ENCODE results near the gene ITGAL.

The ITGAL gene

GRCh38 chr16:30523768-30524574 is 51.4 kb downstream of the ITGAL start:
- TF ChIP-seq EZH2phosphoT487 (IDR thresholded peaks at IDR 0.05; ENCODE audit: low read depth) = no peak
- TF ChIP-seq CTCF (IDR thresholded peaks at IDR 0.05; ENCODE audit: low read depth, low read length) = no peak
- Histone ChIP-seq H3K27ac (ENCODE audit: low read length) (no peak overlapping the region), H3K4me2 (ENCODE audit: low read length) (no peak overlapping the region), H3K79me2 (ENCODE audit: low read length) (no peaks in the 10 kb centered on the region; the same call in 1 of the 2 replicates), H3K4me1 (ENCODE audit: low read length) (peaks cover 18% of the 10 kb centered on the region), H3K4me3 (ENCODE audit: low read length) (no peak overlapping the region), H3K9me3 (ENCODE audit: insufficient read depth, low read length) (no peaks in the 10 kb centered on the region), H3K9ac (ENCODE audit: low read length) (no peak overlapping the region), H2AFZ (ENCODE audit: low read depth, low read length) (no peak overlapping the region), H3K36me3 (replicated peaks; ENCODE audit: low read depth, low read length) (peaks cover 9% of the 10 kb centered on the region), H4K20me1 (ENCODE audit: insufficient read depth, low read length) (no peaks in the 10 kb centered on the region), H3K27me3 (ENCODE audit: low read depth, low read length) (no peaks in the 10 kb centered on the region)

- H3K27ac ChIP-seq (ENCODE audit: low read length) = no peak overlapping the region
- H3K4me1 ChIP-seq (ENCODE audit: low read length) = peaks cover 18% of the 10 kb centered on the region
- no peak overlapping the region for H2AFZ ChIP-seq (ENCODE audit: low read depth, low read length)
- no peaks in the 10 kb centered on the region for H4K20me1 ChIP-seq (ENCODE audit: insufficient read depth, low read length)
- H3K4me2 ChIP-seq (ENCODE audit: low read length) = no peak overlapping the region; the same call in 1 of the 2 replicates
- no peak overlapping the region for H3K4me3 ChIP-seq (ENCODE audit: low read length)
- peaks cover 9% of the 10 kb centered on the region for H3K36me3 ChIP-seq (replicated peaks; ENCODE audit: low read depth, low read length)
- no peaks in the 10 kb centered on the region for H3K9me3 ChIP-seq (ENCODE audit: insufficient read depth, low read length)
- H3K9ac ChIP-seq (ENCODE audit: low read length) = no peak overlapping the region
- H3K27me3 ChIP-seq (ENCODE audit: low read depth, low read length) = no peaks in the 10 kb centered on the region
- no peaks in the 10 kb centered on the region; the same call in 1 of the 2 replicates for H3K79me2 ChIP-seq (ENCODE audit: low read length)
- no peak for TF ChIP-seq EZH2phosphoT487 (IDR thresholded peaks at IDR 0.05; ENCODE audit: low read depth)
- no peak for TF ChIP-seq CTCF (IDR thresholded peaks at IDR 0.05; ENCODE audit: low read depth, low read length)
Observed at GRCh38 chr16:30524575-30525568, 52.3 kb downstream of the ITGAL start.

- Histone ChIP-seq H3K36me3 (replicated peaks; ENCODE audit: low read depth, low read length) (peaks cover 9% of the 10 kb centered on the region), H3K9me3 (ENCODE audit: insufficient read depth, low read length) (no peaks in the 10 kb centered on the region), H3K9ac (ENCODE audit: low read length) (peak overlapping the region; percentile 86), H4K20me1 (ENCODE audit: insufficient read depth, low read length) (no peaks in the 10 kb centered on the region), H3K27ac (ENCODE audit: low read length) (no peak overlapping the region; the same call in 1 of the 2 replicates), H3K4me3 (ENCODE audit: low read length) (peak overlapping the region; percentile 87), H3K27me3 (ENCODE audit: low read depth, low read length) (no peaks in the 10 kb centered on the region), H2AFZ (ENCODE audit: low read depth, low read length) (no peak overlapping the region), H3K4me2 (ENCODE audit: low read length) (peak overlapping the region; percentile 72), H3K4me1 (ENCODE audit: low read length) (peaks cover 18% of the 10 kb centered on the region), H3K79me2 (ENCODE audit: low read length) (no peaks in the 10 kb centered on the region; the same call in 1 of the 2 replicates)
- TF ChIP-seq CTCF (IDR thresholded peaks at IDR 0.05; ENCODE audit: low read depth, low read length) (no peak), EZH2phosphoT487 (IDR thresholded peaks at IDR 0.05; ENCODE audit: low read depth) (no peak)
Observed at GRCh38 chr16:30525844-30526136, 53.2 kb downstream of the ITGAL start.

Data from OCI-LY3 (cell line).